Pons (tissue), 1 donor: ENCODE results near the gene DLX4.

Experiments used
- DNase-seq: peaks from one replicate; pipeline ENCODE4 v3.0.0-alpha.2; 2016; ENCODE audit warnings: low spot score

DLX4 gene, protein sequence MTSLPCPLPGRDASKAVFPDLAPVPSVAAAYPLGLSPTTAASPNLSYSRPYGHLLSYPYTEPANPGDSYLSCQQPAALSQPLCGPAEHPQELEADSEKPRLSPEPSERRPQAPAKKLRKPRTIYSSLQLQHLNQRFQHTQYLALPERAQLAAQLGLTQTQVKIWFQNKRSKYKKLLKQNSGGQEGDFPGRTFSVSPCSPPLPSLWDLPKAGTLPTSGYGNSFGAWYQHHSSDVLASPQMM

DNA sequence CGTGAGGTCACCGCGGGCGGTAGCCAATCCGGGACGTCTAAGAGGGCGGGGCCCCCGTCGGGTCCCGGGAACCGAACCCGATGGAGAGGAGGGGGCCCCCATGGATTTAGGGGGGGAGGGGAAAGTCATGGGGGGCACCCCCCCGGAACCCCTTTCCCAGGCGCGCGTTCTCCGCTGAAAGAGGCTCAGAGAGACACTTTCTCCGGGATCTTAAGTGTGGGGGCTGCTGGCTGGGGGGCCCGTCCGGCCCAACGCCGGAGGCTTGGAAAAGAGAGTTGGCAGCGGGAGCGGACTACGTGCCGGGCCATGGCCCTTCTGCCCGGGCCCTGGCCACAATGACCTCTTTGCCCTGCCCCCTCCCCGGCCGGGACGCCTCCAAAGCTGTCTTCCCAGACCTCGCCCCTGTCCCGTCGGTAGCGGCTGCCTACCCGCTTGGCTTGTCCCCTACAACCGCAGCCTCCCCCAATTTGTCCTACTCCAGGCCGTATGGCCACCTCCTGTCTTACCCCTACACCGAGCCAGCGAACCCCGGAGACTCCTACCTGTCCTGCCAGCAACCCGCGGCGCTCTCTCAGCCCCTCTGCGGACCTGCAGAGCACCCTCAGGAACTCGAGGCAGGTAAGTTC is at the start of gene DLX4:
Gene DLX4, plus strand, starts transcription at position 57 of the 626 bp plus-strand sequence. Its CDS starts 279 bp downstream, at position 336.
- no peak for DNase-seq

DNA sequence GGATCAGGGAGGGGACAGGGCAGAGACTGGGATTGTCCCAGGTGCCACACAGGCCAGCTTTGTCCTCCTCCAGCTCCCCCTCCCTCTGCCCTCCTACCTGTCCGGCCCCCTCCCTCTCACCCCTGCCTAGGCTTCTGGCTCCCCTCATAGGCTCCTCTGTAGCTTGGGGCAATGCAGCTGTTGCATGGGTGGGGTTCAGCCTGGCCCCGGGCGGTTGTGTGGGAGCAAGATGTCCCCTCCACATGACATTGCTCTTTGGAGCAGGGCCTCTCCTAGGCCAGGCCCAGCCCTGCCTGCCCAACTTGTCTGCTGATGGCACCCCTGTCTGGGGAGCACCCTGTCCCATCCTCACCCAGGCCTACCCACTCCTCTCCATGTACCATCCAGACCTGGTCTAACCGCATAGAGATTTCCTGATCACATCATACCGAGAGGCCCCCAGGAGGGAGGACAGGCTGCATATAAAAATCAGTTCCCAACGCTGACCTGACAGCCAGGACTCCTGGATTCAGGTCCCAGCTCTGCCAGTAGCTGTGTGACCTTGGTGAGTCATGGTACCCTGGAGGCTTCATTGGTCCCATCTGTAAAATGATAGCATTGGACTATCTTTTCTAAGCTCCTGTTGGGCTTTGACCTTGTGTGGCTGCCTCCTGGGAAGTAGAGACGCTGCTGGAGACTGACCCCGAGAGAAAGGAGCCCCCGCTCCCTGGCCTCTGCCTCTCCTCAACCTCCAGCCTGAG is 48.8 kb upstream of the DLX4 start:
- DNase-seq, result no peak

DNA sequence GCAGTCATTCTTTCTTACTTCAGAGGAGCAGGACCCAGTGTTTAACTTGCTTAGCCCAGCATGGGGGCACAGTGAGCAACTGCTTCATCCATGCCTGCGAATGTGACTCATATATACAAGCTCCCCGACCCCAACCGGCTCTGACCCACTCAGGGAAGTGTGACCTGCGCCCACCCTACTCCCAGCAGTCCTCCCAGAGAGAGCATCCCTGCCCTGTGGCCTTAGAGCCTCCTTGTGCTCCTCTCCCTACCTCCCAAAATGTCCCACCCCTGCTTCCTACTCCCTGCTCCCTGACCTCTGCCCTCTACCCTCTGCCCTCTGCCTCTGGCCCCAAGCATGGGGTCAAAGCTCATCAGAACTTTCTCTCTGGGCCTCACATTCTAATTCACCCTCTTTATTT is 46.9 kb upstream of the DLX4 start:
- DNase-seq, result no peak

DNA sequence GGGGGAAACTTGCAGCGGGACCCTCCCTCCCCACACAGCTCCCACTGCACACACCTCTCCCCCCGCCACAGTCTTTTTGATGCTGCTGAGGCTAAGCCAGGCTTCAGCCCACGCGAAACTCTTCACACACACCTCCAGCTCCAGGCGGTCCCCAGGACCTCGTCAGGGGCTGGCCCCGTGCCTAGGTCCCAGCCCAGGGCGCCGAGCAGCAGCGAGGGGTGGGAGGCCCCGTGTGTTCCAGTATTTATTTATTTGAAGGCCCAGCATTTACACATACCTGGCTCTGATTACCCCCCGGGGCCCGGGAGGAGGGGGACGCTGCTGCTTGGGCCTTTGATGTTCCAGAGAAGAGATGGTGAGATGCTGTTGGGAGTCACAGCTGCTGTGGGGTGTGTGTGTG is 44.9 kb upstream of the DLX4 start:
- no peak for DNase-seq

DNA sequence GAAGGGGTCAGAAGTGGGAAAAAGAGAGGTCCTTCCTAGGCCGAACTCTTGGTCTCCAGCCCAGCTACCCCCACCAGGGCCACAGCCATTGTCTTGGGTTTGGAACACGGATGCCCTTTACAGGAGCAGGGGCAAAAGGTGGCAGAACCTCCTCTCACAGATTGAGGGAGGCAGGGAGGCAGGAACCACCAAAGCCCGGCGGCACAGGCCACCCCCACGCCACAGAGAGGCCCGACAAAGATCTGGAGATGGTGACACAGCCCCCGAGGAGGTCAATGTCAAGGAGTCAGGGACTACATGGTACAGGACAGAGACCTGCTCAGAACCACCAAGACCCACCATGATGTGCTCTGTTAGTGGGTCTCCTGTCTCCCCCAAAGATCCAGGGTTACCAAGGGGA is 44.4 kb upstream of the DLX4 start:
- no peak for DNase-seq

DNA sequence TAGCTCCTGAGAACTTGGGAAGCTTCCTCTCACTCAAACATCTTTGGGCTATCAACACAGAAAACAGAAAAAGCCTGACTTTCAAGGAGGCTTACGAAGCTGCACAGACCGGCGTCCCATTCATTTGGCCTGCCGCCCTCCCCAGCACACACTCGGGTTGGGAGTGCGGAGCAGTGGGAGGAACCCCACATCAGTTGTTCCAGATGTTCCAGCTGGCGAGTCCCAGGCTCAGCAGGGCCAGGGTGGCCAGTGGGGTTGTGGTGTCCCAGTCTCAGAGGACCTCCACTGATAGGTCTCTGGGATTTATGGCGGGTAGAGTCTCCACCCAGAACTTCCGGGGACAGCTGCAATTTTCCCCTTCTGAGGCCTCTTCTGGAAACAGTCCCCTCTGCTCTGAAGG is 43.1 kb upstream of the DLX4 start:
- DNase-seq, result no peak

DNA sequence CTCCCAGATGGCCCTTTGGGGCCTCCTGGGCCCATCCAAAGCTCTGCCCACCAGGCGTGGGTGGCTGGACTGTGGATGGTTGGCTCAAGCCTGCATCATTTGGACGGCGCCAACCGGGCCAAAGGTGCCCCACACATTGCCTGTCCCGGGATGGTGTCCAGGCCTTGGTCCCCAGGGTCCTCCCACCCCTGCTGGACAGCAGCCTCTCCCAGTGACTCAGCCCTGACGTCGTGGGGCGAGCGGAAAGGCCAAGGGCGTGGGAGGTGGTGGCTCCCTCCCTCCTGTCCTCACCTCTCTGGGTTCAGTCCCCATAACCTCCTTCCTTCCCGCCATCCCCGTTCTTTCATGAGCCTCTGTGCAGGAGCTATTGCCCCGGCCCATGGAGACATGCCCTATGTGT is 42.1 kb upstream of the DLX4 start:
- no peak for DNase-seq

DNA sequence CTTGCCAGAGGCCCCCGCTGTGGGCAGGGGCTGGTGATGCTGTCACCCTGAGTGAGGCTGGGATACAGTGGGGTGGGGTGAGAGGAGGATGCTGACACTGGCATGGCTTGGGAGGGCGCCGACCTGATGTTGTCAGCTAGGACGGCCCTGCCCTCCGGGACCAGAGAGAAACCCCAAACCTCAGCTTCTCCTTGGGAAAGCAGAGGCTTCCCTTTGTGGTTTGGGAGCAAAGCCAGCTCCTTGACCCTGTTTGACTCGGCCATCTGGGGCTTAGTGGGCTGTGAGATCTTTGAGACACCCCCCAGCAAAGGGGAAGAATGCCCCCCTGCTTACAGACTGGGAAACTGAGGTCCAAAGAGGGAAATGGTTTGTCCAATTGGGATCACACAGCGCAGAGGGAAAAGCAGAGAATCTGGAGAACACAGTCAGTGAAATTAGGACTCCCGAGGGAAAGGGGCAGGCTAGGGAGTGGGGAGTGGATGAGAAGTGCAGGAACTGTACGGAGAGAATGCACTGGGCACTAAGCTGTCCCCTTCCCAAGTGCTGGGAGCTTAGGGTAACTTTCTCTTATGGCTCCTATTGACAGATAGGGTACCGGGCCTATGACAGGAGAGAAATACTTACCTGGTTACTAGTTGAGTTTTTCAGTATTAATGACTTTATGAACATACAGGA is 40.7 kb upstream of the DLX4 start:
- DNase-seq, result no peak

DNA sequence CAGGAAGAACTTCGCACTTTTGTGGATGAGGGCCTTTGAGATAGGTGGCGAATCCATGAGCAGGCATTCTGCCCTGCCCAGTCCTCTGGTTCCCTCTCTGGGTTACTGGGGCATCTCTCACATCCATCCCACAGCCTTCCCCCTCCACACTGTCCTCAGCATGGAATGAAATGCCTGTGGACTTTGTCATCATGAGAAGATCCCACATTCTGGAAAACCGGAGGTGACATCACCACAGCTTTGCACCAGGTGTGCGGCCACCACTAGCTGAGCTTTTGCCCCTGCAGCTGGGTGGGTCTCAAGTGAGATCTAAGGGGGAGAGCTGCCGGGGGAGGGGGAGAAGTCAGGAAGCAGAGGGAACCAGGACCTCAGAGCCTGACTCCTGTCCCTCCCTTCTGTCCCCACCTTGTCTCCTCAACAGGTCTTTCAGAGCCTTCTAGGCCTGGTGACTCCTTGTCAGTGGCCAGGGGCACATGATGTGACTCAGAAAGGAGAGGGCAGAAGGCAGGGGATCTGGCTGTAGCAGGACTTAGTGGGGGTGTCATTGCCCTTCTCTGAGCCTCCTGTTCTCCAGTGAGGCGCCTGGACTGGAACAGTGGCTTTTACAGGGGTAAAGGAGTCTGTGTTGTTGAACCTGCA is 40.0 kb upstream of the DLX4 start:
- DNase-seq, result no peak

DNA sequence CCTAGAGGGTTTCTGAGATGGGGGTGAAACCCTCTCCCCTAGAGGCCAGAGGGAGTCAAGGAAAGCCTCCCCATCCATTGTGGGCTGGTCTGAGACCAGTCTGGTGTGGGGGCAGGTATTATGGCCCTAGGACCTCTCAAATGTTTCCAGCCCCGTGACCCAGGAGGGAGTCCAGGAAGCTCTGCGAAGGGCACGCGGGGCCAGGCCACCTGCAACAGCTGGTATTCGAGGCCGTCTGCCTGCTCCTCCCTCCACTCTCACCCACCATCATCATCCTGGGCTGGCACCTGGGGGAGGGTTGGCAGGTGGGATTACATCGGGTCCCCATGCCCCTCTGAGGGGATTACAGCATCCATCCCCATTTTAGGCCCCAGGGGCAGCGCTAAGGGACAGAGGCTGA is 38.1 kb upstream of the DLX4 start:
- DNase-seq, result no peak

DNA sequence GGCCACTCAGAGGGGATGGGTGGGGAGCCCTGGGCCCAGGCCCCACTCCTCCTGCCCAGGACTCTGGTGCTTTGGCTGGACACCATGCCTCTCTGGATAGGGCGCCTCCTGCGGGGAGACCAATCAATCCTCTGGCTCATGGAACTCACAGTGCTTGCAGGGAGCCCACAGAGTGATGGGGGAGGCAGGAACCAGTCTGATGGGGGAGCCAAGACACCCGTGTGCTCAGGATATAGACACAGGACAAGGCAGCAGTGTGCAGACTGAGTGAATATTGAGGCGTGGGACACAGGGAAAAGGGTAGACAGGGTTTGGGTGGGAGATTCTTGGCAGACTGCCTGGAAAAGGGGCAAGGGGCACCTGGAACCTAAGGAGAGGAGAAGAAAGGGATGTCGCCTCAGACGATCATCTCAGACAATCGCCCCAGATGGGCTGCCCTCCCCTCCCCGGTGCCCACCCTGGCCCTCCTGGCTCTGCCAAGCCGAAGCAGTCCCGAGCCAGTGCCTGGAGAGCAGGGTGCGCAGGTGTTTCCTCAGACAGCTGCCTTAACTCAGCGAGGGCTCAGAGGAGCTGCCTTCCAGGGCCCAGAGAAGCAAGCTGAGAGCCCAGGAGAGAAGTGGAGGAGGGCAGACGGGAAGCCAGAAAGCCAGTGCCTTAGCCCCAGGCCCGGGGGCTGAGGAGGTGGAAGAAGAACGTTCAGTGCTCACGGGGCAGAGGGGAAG is 37.4 kb upstream of the DLX4 start:
- no peak for DNase-seq

DNA sequence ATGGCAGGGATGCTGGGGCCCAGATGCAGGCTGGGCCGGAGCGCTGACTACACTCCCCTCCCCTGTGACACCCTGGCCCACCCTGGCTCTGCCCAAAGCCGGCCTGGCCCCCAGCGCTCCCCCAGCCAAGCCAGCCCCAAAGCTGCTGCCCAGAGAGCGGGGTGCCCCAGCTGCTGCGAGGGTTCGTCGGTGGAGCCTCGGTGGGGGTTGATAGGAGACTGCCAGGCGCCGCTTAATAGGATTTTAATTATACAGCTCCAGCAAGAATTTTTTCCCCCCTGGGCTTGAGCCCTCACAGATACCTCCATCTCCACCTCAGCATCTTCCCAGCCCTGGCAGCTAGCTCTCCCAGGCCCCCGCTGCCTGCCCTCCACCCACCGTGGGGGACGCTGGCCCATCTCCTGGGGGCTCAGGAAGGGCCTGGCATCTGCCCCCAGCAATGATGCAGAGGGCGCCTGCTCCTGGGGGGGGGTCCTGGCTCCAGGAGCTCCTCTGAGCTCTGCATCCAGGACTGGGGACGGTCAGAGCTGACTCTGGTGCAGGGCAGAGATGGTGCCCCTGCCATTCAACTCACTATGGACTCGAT is 36.8 kb upstream of the DLX4 start:
- no peak for DNase-seq

DNA sequence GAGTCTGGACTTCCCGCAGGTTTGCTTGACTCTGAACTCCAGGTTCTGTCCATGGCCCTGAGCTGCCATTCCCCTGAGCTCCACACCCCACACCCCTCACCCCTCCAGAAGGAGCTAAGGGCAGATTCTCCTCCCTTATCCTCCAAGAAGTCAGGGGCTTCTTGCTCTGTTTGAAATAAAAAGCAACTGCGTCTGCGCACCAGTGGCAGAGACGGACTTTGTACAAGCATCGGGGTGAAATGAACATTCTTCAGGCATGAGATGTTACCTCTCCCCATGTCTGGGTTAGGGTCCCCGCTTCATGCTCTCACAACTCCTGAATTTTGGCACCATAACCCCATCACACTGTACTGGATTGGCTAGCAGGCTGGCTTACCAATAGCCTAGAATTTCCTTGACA is 36.1 kb upstream of the DLX4 start:
- no peak for DNase-seq

DNA sequence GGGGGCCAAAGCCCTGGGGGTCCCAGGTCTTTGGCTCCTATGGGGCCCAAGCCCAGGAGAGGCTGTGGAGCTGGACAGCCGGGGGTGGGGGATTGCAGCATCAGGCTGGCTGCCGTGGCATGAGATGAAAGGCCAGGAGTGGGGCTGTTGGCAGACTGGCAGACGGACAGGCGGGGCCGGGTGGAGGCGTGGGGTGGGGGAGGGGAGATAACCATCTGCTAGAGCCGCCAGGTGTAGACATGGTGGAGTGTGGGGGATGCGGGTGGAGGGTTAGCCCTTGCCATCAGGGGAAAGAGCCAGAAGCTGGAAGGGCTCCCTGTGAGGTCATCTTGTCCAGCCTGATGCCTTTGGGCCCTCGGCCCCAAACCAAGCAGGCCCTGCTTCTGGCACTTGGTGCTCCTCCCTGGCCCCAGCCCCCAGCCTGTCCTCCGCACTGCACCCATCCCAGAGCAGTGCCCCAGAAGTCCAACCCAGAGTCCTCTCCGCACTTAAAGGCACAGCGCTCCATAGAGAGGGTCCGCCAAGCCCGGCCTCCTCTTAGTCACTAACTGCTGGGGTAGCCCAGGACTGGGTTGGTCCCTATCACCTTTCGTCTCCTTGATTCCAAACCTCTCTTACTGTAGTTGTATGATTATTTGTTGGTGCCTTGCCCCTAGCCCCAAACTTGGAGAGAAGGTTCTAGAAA is 33.3 kb upstream of the DLX4 start:
- no peak for DNase-seq

DNA sequence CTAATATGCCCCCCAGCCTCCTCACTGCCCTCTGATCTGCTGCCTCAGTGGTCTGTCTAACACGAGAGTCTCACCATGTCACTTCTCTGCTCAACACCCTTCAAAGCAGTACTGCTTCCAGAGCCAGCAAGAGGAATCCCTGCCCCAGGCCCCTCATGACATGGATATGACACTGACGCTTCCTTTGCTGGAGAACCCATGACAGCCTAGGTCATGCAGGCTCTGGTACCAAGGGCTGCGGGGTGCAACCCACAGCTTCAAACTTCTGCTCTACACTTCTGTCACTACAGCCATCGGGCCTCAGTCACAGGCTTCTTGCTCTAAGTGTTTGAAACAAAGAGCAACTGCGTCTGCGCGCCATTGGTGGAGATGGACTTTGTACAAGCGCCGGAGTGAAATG is 32.6 kb upstream of the DLX4 start:
- no peak for DNase-seq

DNA sequence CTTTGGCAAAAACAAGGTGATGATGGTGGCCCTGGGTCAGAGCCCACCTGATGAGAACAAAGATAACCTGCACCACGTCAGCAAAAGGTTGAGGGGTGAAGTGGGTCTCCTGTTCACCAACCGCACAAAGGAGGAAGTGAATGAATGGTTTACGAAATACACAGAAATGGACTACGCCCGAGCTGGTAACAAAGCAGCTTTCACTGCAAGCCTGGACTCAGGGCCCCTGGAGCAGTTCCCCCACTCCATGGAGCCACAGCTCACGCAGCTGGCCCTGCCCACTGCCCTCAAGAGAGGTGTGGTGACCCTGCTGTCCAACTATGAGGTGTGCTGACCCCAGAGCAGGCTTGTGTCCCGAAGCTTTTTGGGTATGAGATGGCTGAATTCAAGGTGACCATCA is 29.7 kb upstream of the DLX4 start:
- no peak for DNase-seq

DNA sequence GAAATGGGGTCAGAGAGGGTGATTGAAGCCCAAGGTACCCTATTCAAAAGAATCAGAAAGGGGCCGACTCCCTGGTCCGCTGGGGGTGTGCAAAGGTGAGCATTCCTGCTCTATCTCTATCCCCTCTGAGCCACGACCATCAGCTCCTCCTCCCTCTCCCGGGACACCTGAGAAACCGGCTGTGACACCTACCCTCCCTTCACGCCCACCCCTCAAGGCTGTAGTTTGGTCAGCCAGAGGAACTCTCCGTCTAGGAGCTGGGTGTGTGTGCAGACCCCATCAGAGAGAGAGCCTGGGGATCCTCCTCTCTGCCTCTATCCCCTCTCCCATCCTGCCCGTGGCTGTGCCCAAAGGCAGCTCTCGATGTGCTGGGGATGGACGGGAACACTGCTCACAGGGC is 27.6 kb upstream of the DLX4 start:
- DNase-seq, result no peak

DNA sequence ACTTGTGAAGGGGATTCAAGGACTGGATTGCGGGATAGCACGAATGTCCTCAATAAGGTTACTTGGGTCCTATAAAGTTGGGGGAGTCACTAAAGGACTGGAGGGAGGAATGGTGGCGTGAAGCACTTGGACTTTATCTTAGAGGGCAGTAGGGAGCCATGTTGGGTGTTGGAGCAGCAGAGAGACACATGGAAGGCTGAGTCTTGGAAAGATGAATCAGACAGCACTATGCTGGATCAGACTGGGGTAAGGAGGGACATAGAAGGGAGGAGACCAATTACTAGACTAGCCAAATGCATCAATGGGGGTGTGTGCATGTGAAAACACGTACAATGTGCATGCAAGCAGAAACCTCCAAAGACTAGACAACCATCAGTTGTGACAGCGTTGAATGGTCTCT is 26.0 kb upstream of the DLX4 start:
- DNase-seq, result no peak

DNA sequence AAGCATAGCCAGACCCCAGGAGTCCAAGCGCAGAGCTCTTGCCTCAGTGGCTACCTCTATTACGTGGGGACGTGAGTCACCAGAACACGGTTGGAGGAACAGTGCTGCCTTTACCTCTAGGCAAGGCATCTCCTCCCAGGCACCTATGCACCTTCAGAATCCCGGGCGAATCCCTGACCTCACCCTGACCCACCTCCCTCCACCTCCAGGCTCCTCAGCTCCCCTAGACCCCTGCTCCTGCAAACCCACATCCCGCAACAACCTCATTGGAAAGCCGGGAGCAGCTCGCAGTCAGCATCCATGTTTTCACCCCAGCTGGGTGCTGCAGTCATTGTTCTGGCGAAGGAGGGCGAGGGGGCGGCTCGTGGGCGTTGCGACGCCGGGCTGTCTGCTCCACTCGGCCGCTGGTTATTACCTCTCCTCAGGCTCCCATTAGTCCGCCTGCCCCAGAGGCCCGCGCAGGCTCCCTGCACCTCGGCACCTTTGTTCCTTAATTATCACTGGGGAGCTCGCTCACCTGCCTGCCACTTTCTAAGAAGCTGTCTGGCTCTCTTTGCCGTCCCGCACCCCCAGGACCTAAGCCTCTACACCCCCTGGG is 24.6 kb upstream of the DLX4 start:
- DNase-seq, result no peak

DNA sequence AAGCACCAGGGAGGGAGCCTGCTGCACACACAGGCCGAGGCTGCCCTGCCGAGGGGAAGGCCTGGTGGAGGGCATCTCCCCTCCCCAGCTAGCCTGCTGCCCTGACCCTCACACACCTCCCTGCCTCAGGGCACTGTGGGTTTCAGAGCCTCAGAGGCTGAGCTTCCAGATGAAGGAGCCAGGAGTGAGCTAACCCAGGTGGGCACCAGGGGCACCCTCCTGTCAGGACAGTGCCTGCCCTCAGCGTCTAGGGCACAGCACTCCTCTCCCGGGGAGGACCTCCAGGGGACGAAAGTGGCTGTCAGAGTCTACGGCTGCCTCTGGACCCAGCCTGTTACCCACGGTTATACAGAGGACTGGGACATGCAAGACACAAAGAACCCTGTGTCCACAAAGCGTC is 22.8 kb upstream of the DLX4 start:
- DNase-seq, result no peak
